SK-N-MC (cell line): Measurements from ENCODE around the gene ZNF652.

ENCODE experiments used
- EZH2 ChIP-seq: fragments of 200-600 bp; sonication (generic); IDR thresholded peaks from one replicate; pipeline ENCODE4 v1.6.1; 2017; ENCODE audit warnings: antibody characterized with exemption
- POLR2AphosphoS5 ChIP-seq: IDR thresholded peaks from 2 replicates; pipeline ENCODE4 v1.6.1; 2012; ENCODE audit warnings: mild to moderate bottlenecking, low read depth, low read length, borderline replicate concordance

DNA sequence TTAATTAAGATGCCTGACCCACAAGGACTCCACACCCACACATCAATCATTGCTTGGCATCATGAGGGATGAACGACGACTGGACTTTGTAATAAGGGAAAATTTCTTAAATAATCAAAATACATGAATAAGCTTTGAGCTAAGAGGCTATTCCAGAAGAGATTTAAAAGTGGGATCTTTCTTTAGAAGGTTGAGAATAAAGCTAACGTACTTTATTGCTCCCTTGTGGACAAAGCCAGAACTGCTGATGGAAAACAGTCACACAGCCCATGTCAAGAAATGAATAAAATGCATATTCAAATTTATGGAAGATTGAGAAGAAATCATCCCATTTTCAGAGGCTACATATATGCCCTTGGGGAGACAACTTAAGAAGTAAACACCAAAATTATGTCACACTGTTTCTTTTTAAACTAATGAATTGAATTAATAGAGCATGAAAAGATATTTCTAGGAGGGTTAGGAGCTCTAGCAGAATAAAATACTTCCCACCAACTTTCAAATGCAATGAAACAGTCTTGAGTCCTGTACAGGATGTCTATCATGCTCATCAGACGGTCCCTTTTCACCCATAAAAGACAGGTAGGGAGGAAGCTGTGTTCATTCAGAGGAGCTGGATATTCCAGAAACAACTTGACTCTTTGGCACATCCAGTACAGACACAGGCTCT is 71.2 kb downstream of the ZNF652 start:
- TF ChIP-seq POLR2AphosphoS5 (no peak), EZH2 (no peak)
